SJSA1 (cell line): ENCODE measurements around the gene COL26A1. TPM values are rescaled to one million over a fixed set of nuclear protein-coding genes. Genes with fewer than 3 reads are reported as not detected.

Source experiments
- DNase-seq, 2 experiments: peaks; one replicate each; pipeline ENCODE4 v3.0.0-alpha.2; 2015 to 2020; ENCODE audit warnings: low spot score in 2 of 2, low read depth in 1 of 2
- H3K27ac ChIP-seq: fragments of 250-450 bp; sonication (Bioruptor Pico); 2 replicates; pipeline ENCODE4 v1.5.1; 2020; ENCODE audit warnings: mild to moderate bottlenecking, moderate library complexity
- H3K27me3 ChIP-seq: fragments of 250-450 bp; sonication (Bioruptor Pico); replicated peaks from 2 replicates; pipeline ENCODE4 v1.5.1; 2020; ENCODE audit warnings: mild to moderate bottlenecking, moderate library complexity
- H3K36me3 ChIP-seq: fragments of 250-450 bp; sonication (Bioruptor Pico); 2 replicates; pipeline ENCODE4 v1.5.1; 2020; ENCODE audit warnings: mild to moderate bottlenecking
- H3K4me1 ChIP-seq: fragments of 250-450 bp; sonication (Bioruptor Pico); replicated peaks from 2 replicates; pipeline ENCODE4 v1.6.1; 2021; ENCODE audit warnings: mild to moderate bottlenecking
- H3K4me3 ChIP-seq: fragments of 250-450 bp; sonication (Bioruptor Pico); 2 replicates; pipeline ENCODE4 v1.5.1; 2020; ENCODE audit warnings: mild to moderate bottlenecking
- H3K9me3 ChIP-seq: fragments of 250-450 bp; sonication (Bioruptor Pico); replicated peaks from 2 replicates; pipeline ENCODE4 v1.5.1; 2020; ENCODE audit warnings: mild to moderate bottlenecking
- total RNA-seq: library from RNA; depleted of rRNA; stranded (reverse); fragments of >200 nt; shearing (Covaris generic); gene quantifications from 2 replicates; pipeline ENCODE4 v1.2.3, GENCODE V29; 2014

Gene COL26A1
- total RNA-seq, 1 experiment from 2014 or later = not detected

- H3K27me3 ChIP-seq = peaks cover 7% of the 10 kb centered on the region; the same call in 1 of the 2 replicates
- H3K36me3 ChIP-seq = no peaks in the 10 kb centered on the region
- no peak overlapping the region for H3K27ac ChIP-seq
- H3K9me3 ChIP-seq = no peaks in the 10 kb centered on the region; the same call in none of the 2 replicates
- no peaks in the 10 kb centered on the region for H3K4me1 ChIP-seq
- no peak for DNase-seq
- H3K4me3 ChIP-seq = no peak overlapping the region
These were observed 213.0 kb downstream of the COL26A1 start for GRCh38 chr7:101575721-101576120.

GRCh38 chr7:101576998-101577397, 214.3 kb downstream of the COL26A1 start:
- Histone ChIP-seq H3K27me3 (peaks cover 7% of the 10 kb centered on the region; the same call in 1 of the 2 replicates), H3K9me3 (no peaks in the 10 kb centered on the region; the same call in none of the 2 replicates), H3K4me3 (no peak overlapping the region), H3K27ac (no peak overlapping the region), H3K4me1 (no peaks in the 10 kb centered on the region), H3K36me3 (no peaks in the 10 kb centered on the region)
- no peak for DNase-seq

- H3K27me3 ChIP-seq = peaks cover 7% of the 10 kb centered on the region; the same call in 1 of the 2 replicates
- DNase-seq = no peak
- no peaks in the 10 kb centered on the region for H3K4me1 ChIP-seq
- H3K36me3 ChIP-seq = no peaks in the 10 kb centered on the region
- peaks cover 2% of the 10 kb centered on the region for H3K9me3 ChIP-seq
- H3K27ac ChIP-seq = no peak overlapping the region
- H3K4me3 ChIP-seq = no peak overlapping the region
These were observed 215.9 kb downstream of the COL26A1 start for GRCh38 chr7:101578552-101578951.

GRCh38 chr7:101580596-101580995, 217.9 kb downstream of the COL26A1 start:
- Histone ChIP-seq H3K4me1 (no peaks in the 10 kb centered on the region), H3K9me3 (peaks cover 2% of the 10 kb centered on the region), H3K4me3 (no peak overlapping the region), H3K27me3 (peaks cover 5% of the 10 kb centered on the region; the same call in 1 of the 2 replicates), H3K27ac (no peak overlapping the region), H3K36me3 (no peaks in the 10 kb centered on the region)
- DNase-seq = no peak

GRCh38 chr7:101581891-101582290, 219.2 kb downstream of the COL26A1 start:
- Histone ChIP-seq H3K4me1 (no peaks in the 10 kb centered on the region), H3K27ac (no peak overlapping the region), H3K4me3 (no peak overlapping the region), H3K36me3 (no peaks in the 10 kb centered on the region), H3K27me3 (no peaks in the 10 kb centered on the region), H3K9me3 (peaks cover 2% of the 10 kb centered on the region)
- DNase-seq = no peak

- H3K4me3 ChIP-seq = no peak overlapping the region
- no peak overlapping the region for H3K27ac ChIP-seq
- H3K9me3 ChIP-seq = peaks cover 2% of the 10 kb centered on the region; the same call in 1 of the 2 replicates
- DNase-seq = no peak
- H3K4me1 ChIP-seq = no peaks in the 10 kb centered on the region
- no peaks in the 10 kb centered on the region for H3K36me3 ChIP-seq
- no peaks in the 10 kb centered on the region for H3K27me3 ChIP-seq
These were observed 220.3 kb downstream of the COL26A1 start for GRCh38 chr7:101582971-101583370.

GRCh38 chr7:101586078-101586905, 223.6 kb downstream of the COL26A1 start:
- DNase-seq = no peak
- Histone ChIP-seq H3K36me3 (no peaks in the 10 kb centered on the region), H3K4me1 (no peaks in the 10 kb centered on the region), H3K4me3 (no peak overlapping the region), H3K27me3 (no peaks in the 10 kb centered on the region), H3K27ac (no peak overlapping the region), H3K9me3 (0 out of 2 replicates have a peak, but pooled peaks cover 2% of the 10 kb centered on the region)

GRCh38 chr7:101586906-101587677, 224.4 kb downstream of the COL26A1 start:
- no peaks in the 10 kb centered on the region for H3K36me3 ChIP-seq
- H3K4me1 ChIP-seq = no peaks in the 10 kb centered on the region
- H3K27me3 ChIP-seq = no peaks in the 10 kb centered on the region
- no peak overlapping the region for H3K27ac ChIP-seq
- 0 out of 2 replicates have a peak, but pooled peaks cover 2% of the 10 kb centered on the region for H3K9me3 ChIP-seq
- DNase-seq = no peak
- H3K4me3 ChIP-seq = no peak overlapping the region

GRCh38 chr7:101588131-101588935, 225.7 kb downstream of the COL26A1 start:
- H3K27me3 ChIP-seq = no peaks in the 10 kb centered on the region

GRCh38 chr7:101589052-101589451, 226.4 kb downstream of the COL26A1 start:
- no peaks in the 10 kb centered on the region for H3K4me1 ChIP-seq
- no peak for DNase-seq
- H3K36me3 ChIP-seq = no peaks in the 10 kb centered on the region
- H3K9me3 ChIP-seq = no peaks in the 10 kb centered on the region
- H3K27ac ChIP-seq = no peak overlapping the region
- no peak overlapping the region for H3K4me3 ChIP-seq
- no peaks in the 10 kb centered on the region for H3K27me3 ChIP-seq

More at GRCh38 chr7:101588131-101588935, 225.7 kb downstream of the COL26A1 start:
- H3K27ac ChIP-seq = no peak overlapping the region
- H3K4me3 ChIP-seq = no peak overlapping the region
- DNase-seq = no peak
- H3K4me1 ChIP-seq = no peaks in the 10 kb centered on the region
- H3K36me3 ChIP-seq = no peaks in the 10 kb centered on the region
- 0 out of 2 replicates have a peak, but pooled peaks cover under 1% of the 10 kb centered on the region for H3K9me3 ChIP-seq

- no peak overlapping the region for H3K4me3 ChIP-seq
- no peaks in the 10 kb centered on the region for H3K9me3 ChIP-seq
- no peak overlapping the region for H3K27ac ChIP-seq
- no peaks in the 10 kb centered on the region for H3K36me3 ChIP-seq
- no peaks in the 10 kb centered on the region for H3K27me3 ChIP-seq
- no peaks in the 10 kb centered on the region for H3K4me1 ChIP-seq
- DNase-seq = no peak
These were observed 227.4 kb downstream of the COL26A1 start for GRCh38 chr7:101589976-101590662.

- Histone ChIP-seq H3K4me1 (no peaks in the 10 kb centered on the region), H3K27me3 (no peaks in the 10 kb centered on the region), H3K27ac (no peak overlapping the region), H3K36me3 (no peaks in the 10 kb centered on the region), H3K9me3 (no peaks in the 10 kb centered on the region), H3K4me3 (no peak overlapping the region)
- DNase-seq = no peak
These were observed 228.2 kb downstream of the COL26A1 start for GRCh38 chr7:101590663-101591435.
